Panc1 (cell line): ENCODE data around the gene TMEM209. TPM values are rescaled to one million over a fixed set of nuclear protein-coding genes. Genes with fewer than 3 reads are reported as not detected.

Experiments used
- ATAC-seq: fragments of 200-7000 bp; cut with Tn5 transposase; 2 replicates; pipeline ENCODE4 v1.9.1; 2020; ENCODE audit warnings: mild to moderate bottlenecking, moderate library complexity
- BruUV-seq: library from RNA; stranded (reverse); fragments of 400-500 nt; replicated peaks from 2 replicates; lab custom pipeline; 2021; lab: Mats Ljungman, UMichigan
- CTCF ChIA-PET: fragments of 300-600 bp; sonication (Branson Sonifier 250); formaldehyde crosslinking; loops from one replicate; lab custom pipeline; 2022; ENCODE audit warnings: antibody characterized with exemption; lab: Charles Lee
- POLR2A ChIA-PET: fragments of 300-600 bp; sonication (Branson Sonifier 250); formaldehyde crosslinking; loops from one replicate; lab custom pipeline; 2022; ENCODE audit warnings: antibody characterized with exemption; lab: Charles Lee
- DNase-seq: peaks from one replicate; pipeline ENCODE4 v3.0.0-alpha.2; 2010; ENCODE audit warnings: low read depth, low spot score
- H3K27ac ChIP-seq: 2 replicates; pipeline ENCODE4 v1.5.1; 2011; ENCODE audit warnings: mild to moderate bottlenecking, low read length, inconsistent platforms
- H3K27me3 ChIP-seq: fragments of 200-500 bp; sonication (Bioruptor generic); 2 replicates; pipeline ENCODE4 v1.6.0; 2014; ENCODE audit warnings: low read length, inconsistent platforms; ENCODE audit not compliant: control insufficient read depth, insufficient read depth
- H3K36me3 ChIP-seq: fragments of 200-500 bp; sonication (Bioruptor generic); 2 replicates; pipeline ENCODE4 v1.5.1; 2014; ENCODE audit warnings: inconsistent platforms, mild to moderate bottlenecking, low read length, moderate library complexity; ENCODE audit not compliant: control insufficient read depth, insufficient read depth
- H3K4me1 ChIP-seq: 2 replicates; pipeline ENCODE4 v1.5.1; 2011; ENCODE audit warnings: inconsistent platforms, mild to moderate bottlenecking, low read length, moderate library complexity; ENCODE audit not compliant: control insufficient read depth, insufficient read depth
- H3K4me3 ChIP-seq, 2 experiments: 2 replicates each; pipeline ENCODE4 v1.5.1; 2011 to 2012; ENCODE audit warnings: low read depth in 2 of 2, low read length in 2 of 2, mild to moderate bottlenecking in 2 of 2, inconsistent platforms in 1 of 2, moderate library complexity in 1 of 2
- H3K9me3 ChIP-seq: fragments of 200-500 bp; sonication (Bioruptor generic); 2 replicates; pipeline ENCODE4 v1.5.1; 2014; ENCODE audit warnings: low read depth, mild to moderate bottlenecking, inconsistent platforms, low read length, moderate library complexity; ENCODE audit not compliant: control insufficient read depth, insufficient read depth
- CTCF ChIP-seq: fragments of 450-650 bp; IDR thresholded peaks from 2 replicates; pipeline ENCODE4 v1.5.1; 2017; ENCODE audit warnings: mild to moderate bottlenecking
- POLR2AphosphoS5 ChIP-seq: IDR thresholded peaks from 2 replicates; pipeline ENCODE4 v1.6.1; 2012; ENCODE audit warnings: mild to moderate bottlenecking, low read depth, low read length, moderate library complexity
- REST ChIP-seq, 2 experiments: IDR thresholded peaks; 2 replicates each; pipeline ENCODE4 v1.6.1; 2011 to 2012; ENCODE audit warnings: low read depth in 2 of 2, control low read depth in 1 of 2, low read length in 1 of 2, mild to moderate bottlenecking in 1 of 2, moderate library complexity in 1 of 2; ENCODE audit not compliant: insufficient read depth in 1 of 2
- SIN3A ChIP-seq: IDR thresholded peaks from 2 replicates; pipeline ENCODE4 v1.6.1; 2012; ENCODE audit warnings: low read depth, mild to moderate bottlenecking, low read length, moderate library complexity, borderline replicate concordance; ENCODE audit not compliant: insufficient read depth
- TCF7L2 ChIP-seq: IDR thresholded peaks from 2 replicates; pipeline ENCODE4 v1.6.1; 2011; ENCODE audit warnings: mild to moderate bottlenecking, low read depth, low read length, inconsistent platforms
- in situ Hi-C: cut with HindIII; loops from 2 replicates; pipeline ENCODE4 v1.10.0; 2016; ENCODE audit warnings: low sequenced_read_pairs, low pct_unique_long_range_greater_than_20kb
- intact Hi-C: fragments of 100-400 bp; cut with micrococcal nuclease; formaldehyde crosslinking; loops from one replicate; pipeline ENCODE4 v1.10.0; 2022; ENCODE audit not compliant: unreplicated experiment
- total RNA-seq: library from RNA; stranded (reverse); gene quantifications from one replicate; pipeline ENCODE4 v1.2.1, GENCODE V29; 2021; ENCODE audit not compliant: unreplicated experiment

Gene TMEM209
- total RNA-seq, 1 experiment from 2014 or later: 32.3 TPM

- H3K27ac ChIP-seq: no peak overlapping the region
- H3K4me1 ChIP-seq: no peaks in the 10 kb centered on the region
- H3K4me3 ChIP-seq: no peak overlapping the region
- BruUV-seq: no TSS peak
- H3K9me3 ChIP-seq: no peaks in the 10 kb centered on the region
- intact Hi-C loops (no loop called here), in situ Hi-C loops (no loop called here)
- no peak for ATAC-seq
- no peak for TF ChIP-seq CTCF
- no peak for TF ChIP-seq REST (IDR thresholded peaks at IDR 0.05; ENCODE audit: insufficient read depth in 1 of 2, low read depth in 2 of 2, low read length in 1 of 2)
- no peak for TF ChIP-seq SIN3A
- TF ChIP-seq POLR2AphosphoS5: no peak
- no peak for TF ChIP-seq TCF7L2
- H3K36me3 ChIP-seq: no peaks in the 10 kb centered on the region
- DNase-seq: no peak
- POLR2A ChIA-PET: no interaction called here
- CTCF ChIA-PET: no interaction called here
- no peaks in the 10 kb centered on the region for H3K27me3 ChIP-seq
These were observed 55.7 kb downstream of the TMEM209 start for GRCh38 chr7:130149281-130150139.

- POLR2A ChIA-PET: interaction anchor here (0.6 kb wide), 1 partner anchor 14 kb away, joined by 4 read pairs; no protein-coding TSS in a partner anchor
- no TSS peak for BruUV-seq
- CTCF ChIA-PET: no interaction called here
- H3K36me3 ChIP-seq: no peaks in the 10 kb centered on the region
- DNase-seq (no peak), ATAC-seq (no peak)
- H3K9me3 ChIP-seq: no peaks in the 10 kb centered on the region
- no peak overlapping the region for H3K4me3 ChIP-seq
- H3K27me3 ChIP-seq: no peaks in the 10 kb centered on the region
- intact Hi-C loops: no loop called here
- no peak for TF ChIP-seq SIN3A
- TF ChIP-seq POLR2AphosphoS5: no peak
- TF ChIP-seq REST (IDR thresholded peaks at IDR 0.05; ENCODE audit: insufficient read depth in 1 of 2, low read depth in 2 of 2, low read length in 1 of 2): no peak
- no peak for TF ChIP-seq CTCF
- no peak for TF ChIP-seq TCF7L2
- H3K27ac ChIP-seq: no peak overlapping the region
- in situ Hi-C loops: no loop called here
- H3K4me1 ChIP-seq: no peaks in the 10 kb centered on the region
These were observed 56.6 kb downstream of the TMEM209 start for GRCh38 chr7:130148561-130148960.
